SK-N-SH (cell line): ENCODE data around the gene TMLHE.

Experiments used
- CTCF ChIP-seq: fragments of 200-600 bp; sonication (generic); IDR thresholded peaks from 2 replicates; pipeline ENCODE4 v1.6.1; 2017; ENCODE audit warnings: antibody characterized with exemption, mild to moderate bottlenecking, moderate library complexity
- TAF1 ChIP-seq: IDR thresholded peaks from 2 replicates; pipeline ENCODE4 v1.6.1; 2012; ENCODE audit warnings: low read depth, mild to moderate bottlenecking, low read length, moderate library complexity, borderline replicate concordance

DNA sequence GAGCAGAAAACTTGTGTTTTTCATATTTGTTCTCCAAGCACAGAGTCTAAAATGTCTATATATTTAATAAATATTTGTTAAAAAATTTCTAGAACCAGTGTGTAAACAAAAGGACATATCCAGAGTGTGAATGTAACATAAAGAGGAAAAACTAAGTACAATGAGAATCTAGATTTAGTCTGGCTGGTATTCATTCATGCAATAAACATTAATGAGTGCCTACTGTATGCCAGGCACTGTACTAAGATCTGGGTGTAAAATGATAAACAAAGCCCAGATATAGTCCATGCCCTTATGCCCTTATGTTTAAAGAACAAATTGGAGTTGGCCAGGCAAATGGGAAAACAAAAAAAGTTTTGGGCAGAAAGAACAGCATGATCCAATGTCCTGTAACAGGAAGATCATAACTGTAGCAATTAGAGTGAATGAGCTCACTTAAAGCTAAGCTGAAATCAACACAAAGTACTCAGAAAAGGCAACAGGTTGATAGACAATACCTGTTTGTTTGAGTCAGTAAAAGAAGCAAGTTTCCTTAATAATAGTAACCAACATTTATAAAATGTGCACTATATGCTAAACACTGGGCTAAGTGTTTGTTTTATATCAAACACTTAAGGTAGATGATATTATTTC, 1.3 kb upstream of the TMLHE start:
- TF ChIP-seq TAF1 (no peak), CTCF (no peak)
